Stimulated activated CD8-positive, alpha-beta memory T cell treated with anti-CD3 and anti-CD28 coated beads, Interleukin-4, amount 100 ng/mL, for 48 hours (primary cell): ENCODE measurements around the gene TPSG1.
"Not testable (repeated sequence)": the region's sequence is repeated elsewhere in the genome, so short reads cannot be mapped to it uniquely, and the experiment has no call there.

Experiments used
- DNase-seq: peaks from one replicate; pipeline ENCODE4 v3.0.0-alpha.2; 2020

TPSG1 gene

GRCh38 chr16:1230084-1230470, 5.0 kb upstream of the TPSG1 start, which contains the start of gene TPSB2:
TPSB2 (minus strand) TSS chr16:1230184; CDS start chr16:1229951, 233 bp downstream.
- not testable (repeated sequence) for DNase-seq

GRCh38 chr16:1229476-1229875, 4.4 kb upstream of the TPSG1 start:
- DNase-seq = not testable (repeated sequence)

- DNase-seq = not testable (repeated sequence)
These were observed 3.2 kb upstream of the TPSG1 start for GRCh38 chr16:1228227-1228626.

- DNase-seq = not testable (repeated sequence)
These were observed 1.6 kb upstream of the TPSG1 start for GRCh38 chr16:1226692-1227091.

- DNase-seq = not testable (repeated sequence)
These were observed 752 bp upstream of the TPSG1 start for GRCh38 chr16:1225728-1226311.

- no peak for DNase-seq
These were observed 510 bp downstream of the TPSG1 start for GRCh38 chr16:1224558-1224957.

- no peak for DNase-seq
These were observed 1.5 kb downstream of the TPSG1 start for GRCh38 chr16:1223355-1224214.

GRCh38 chr16:1222553-1223354, 2.3 kb downstream of the TPSG1 start:
- no peak for DNase-seq

- no peak for DNase-seq
These were observed 3.2 kb downstream of the TPSG1 start for GRCh38 chr16:1221628-1222552.

GRCh38 chr16:1220841-1221627, 4.0 kb downstream of the TPSG1 start:
- DNase-seq = no peak

- DNase-seq = no peak
These were observed 4.9 kb downstream of the TPSG1 start for GRCh38 chr16:1220098-1220728.

- no peak for DNase-seq
These were observed 6.0 kb downstream of the TPSG1 start for GRCh38 chr16:1218930-1219611.

GRCh38 chr16:1218061-1218929, 6.8 kb downstream of the TPSG1 start:
- no peak for DNase-seq

- no peak for DNase-seq
These were observed 7.5 kb downstream of the TPSG1 start for GRCh38 chr16:1217526-1217925.

- DNase-seq = no peak
These were observed 8.2 kb downstream of the TPSG1 start for GRCh38 chr16:1216681-1217400.

- no peak for DNase-seq
These were observed 8.8 kb downstream of the TPSG1 start for GRCh38 chr16:1216296-1216619.

- no peak for DNase-seq
These were observed 9.3 kb downstream of the TPSG1 start for GRCh38 chr16:1215574-1216295.

- DNase-seq = no peak
These were observed 10.3 kb downstream of the TPSG1 start for GRCh38 chr16:1214719-1215118.
